ENCODE data around the gene HSPE1. TPM values are rescaled to one million over a fixed set of nuclear protein-coding genes. Genes with fewer than 3 reads are reported as not detected.
A peak's percentile ranks its signal among the peaks of the same experiment; 100 is the strongest.

HSPE1 gene
- total RNA-seq, 1 donor from 2014 or later, result 120 TPM

DNA sequence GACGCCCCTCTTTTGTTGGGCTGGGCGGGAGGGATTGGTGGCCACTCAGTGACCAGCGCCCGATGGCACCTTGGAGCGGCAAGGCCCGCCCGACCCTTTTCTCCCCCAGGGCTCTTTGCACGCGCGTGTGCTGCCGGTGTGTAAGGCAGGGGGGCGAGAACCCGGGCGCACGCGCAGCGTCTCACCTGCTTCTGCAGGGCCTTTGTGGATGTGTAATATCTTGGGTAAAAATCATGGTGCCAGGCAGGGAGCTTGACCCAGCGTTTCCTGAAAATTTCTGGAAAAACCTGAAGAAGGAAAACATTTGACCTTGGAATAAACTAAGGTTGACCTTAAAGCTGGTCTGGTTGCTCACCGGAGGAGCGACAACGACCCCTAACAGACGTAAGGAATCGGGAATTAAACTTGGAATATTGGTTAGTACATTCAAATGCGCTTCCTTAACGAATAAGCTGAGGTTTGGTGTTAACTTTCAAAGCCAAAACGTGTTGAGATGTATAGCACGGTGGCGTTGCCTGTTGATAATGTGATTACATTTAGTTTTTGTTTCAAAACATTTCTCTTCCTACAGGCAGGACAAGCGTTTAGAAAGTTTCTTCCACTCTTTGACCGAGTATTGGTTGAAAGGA lies 438 bp downstream of the HSPE1 start:
- H3K9me3 ChIP-seq (replicated peaks), result no peaks in the 10 kb centered on the region
- peaks cover 68% of the 10 kb centered on the region for H3K4me1 ChIP-seq
- TF ChIP-seq, protein P1, sequence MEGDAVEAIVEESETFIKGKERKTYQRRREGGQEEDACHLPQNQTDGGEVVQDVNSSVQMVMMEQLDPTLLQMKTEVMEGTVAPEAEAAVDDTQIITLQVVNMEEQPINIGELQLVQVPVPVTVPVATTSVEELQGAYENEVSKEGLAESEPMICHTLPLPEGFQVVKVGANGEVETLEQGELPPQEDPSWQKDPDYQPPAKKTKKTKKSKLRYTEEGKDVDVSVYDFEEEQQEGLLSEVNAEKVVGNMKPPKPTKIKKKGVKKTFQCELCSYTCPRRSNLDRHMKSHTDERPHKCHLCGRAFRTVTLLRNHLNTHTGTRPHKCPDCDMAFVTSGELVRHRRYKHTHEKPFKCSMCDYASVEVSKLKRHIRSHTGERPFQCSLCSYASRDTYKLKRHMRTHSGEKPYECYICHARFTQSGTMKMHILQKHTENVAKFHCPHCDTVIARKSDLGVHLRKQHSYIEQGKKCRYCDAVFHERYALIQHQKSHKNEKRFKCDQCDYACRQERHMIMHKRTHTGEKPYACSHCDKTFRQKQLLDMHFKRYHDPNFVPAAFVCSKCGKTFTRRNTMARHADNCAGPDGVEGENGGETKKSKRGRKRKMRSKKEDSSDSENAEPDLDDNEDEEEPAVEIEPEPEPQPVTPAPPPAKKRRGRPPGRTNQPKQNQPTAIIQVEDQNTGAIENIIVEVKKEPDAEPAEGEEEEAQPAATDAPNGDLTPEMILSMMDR (IDR thresholded peaks at IDR 0.05; ENCODE audit: borderline replicate concordance), result no peak
- H3K4me3 ChIP-seq, result peak overlapping the region; percentile 91
- no peak for DNase-seq
- intact Hi-C loops (cut with micrococcal nuclease), result no loop called here
- H3K27ac ChIP-seq (replicated peaks), result peak overlapping the region; percentile 92
- no peaks in the 10 kb centered on the region for H3K27me3 ChIP-seq (ENCODE audit: low read depth)
- H3K36me3 ChIP-seq, result peaks cover 61% of the 10 kb centered on the region

DNA sequence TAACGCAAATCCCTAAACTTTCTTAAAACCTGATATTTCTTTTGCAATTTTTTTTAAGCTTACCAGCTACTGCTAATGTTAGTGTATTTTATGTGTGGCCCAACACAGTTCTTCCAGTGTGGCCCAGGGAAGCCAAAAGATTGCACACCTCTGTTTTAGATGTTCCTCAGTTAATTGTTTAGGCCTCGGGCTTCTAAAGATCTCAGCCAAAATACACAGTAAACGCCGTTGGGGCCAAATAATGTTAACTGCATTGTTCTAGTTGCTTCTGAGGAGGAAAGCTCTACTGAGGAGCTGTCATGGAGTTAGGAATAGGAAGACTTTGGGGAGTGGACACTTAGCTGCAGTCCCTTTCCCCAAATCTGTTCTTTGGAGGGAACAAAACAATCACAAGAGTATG lies 2.0 kb downstream of the HSPE1 start:
- TF ChIP-seq, protein P1 (IDR thresholded peaks at IDR 0.05; ENCODE audit: borderline replicate concordance), result no peak
- no peak for DNase-seq
- H3K4me3 ChIP-seq, result peak overlapping the region; percentile 91
- peaks cover 45% of the 10 kb centered on the region for H3K36me3 ChIP-seq
- H3K4me1 ChIP-seq, result peaks cover 52% of the 10 kb centered on the region
- H3K9me3 ChIP-seq (replicated peaks), result no peaks in the 10 kb centered on the region
- intact Hi-C loops (cut with micrococcal nuclease), result no loop called here
- H3K27ac ChIP-seq (replicated peaks), result peak overlapping the region; percentile 92
- H3K27me3 ChIP-seq (ENCODE audit: low read depth), result no peaks in the 10 kb centered on the region

DNA sequence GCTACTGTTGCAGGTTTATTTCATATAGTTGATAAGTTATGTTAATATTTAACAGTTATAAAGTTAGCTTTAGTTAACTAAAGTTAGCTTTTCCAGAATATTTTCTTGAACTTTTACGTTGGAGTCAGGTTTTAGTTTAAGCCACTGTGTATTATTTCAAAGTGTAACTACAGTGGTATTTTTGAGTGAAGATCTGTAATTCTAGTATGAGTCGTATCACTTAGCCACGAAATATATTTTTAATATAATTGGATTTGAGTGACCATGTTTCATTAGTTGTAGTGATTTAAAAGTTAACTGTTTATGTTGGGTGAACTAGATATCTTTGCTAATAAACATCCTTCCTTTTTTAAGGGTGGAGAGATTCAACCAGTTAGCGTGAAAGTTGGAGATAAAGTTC lies 2.5 kb downstream of the HSPE1 start:
- Histone ChIP-seq H3K4me1 (peaks cover 47% of the 10 kb centered on the region), H3K9me3 (replicated peaks) (no peaks in the 10 kb centered on the region), H3K27ac (replicated peaks) (peak overlapping the region; percentile 13), H3K4me3 (peak overlapping the region; percentile 91), H3K36me3 (peaks cover 42% of the 10 kb centered on the region), H3K27me3 (ENCODE audit: low read depth) (no peaks in the 10 kb centered on the region)
- intact Hi-C loops (cut with micrococcal nuclease), result no loop called here
- no peak for DNase-seq
- TF ChIP-seq, protein P1 (IDR thresholded peaks at IDR 0.05; ENCODE audit: borderline replicate concordance), result no peak

DNA sequence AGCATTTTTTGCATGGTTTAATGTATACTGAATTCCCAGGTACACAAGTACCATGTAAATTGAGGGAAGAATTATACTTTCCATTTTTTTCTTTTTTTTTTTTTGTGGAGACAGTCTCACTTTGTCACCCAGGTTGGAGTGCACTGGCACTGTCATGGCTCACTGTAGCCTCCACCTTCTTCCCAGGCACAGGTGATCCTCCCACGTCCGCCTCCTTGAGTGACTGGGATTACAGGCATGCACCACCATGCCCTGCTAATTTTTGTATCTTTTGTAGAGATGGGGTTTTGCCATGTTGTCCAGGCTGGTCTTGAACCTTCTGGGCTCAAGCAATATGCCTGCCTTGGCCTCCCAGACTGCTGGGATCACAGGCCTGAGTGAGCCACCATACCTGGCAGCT lies 3.8 kb downstream of the HSPE1 start:
- Histone ChIP-seq H3K27me3 (ENCODE audit: low read depth) (no peaks in the 10 kb centered on the region), H3K27ac (replicated peaks) (no peak overlapping the region), H3K9me3 (replicated peaks) (no peaks in the 10 kb centered on the region), H3K4me3 (no peak overlapping the region), H3K4me1 (peaks cover 34% of the 10 kb centered on the region), H3K36me3 (peaks cover 39% of the 10 kb centered on the region)
- TF ChIP-seq, protein P1 (IDR thresholded peaks at IDR 0.05; ENCODE audit: borderline replicate concordance), result no peak
- intact Hi-C loops (cut with micrococcal nuclease), result no loop called here
- DNase-seq, result no peak

DNA sequence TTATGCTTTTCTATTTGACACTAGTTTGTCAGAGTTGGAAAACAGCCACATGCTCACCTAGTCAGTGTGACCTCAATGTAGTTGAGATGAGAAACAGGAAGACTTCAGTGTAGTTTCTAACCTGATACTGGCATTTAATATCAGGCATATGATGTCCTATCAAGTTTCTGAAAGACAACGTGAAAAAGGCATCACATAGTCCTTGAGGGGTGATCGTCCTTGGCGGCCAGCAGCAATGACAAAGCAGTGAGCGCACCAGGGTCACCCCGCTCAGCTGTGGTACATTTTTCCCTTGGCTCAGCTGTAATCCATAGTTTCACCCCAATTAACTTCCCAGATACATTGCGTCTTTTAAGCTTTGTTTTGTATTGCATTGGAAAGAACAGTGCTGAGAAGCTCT lies 4.3 kb downstream of the HSPE1 start:
- H3K27ac ChIP-seq (replicated peaks), result no peak overlapping the region
- DNase-seq, result no peak
- H3K4me3 ChIP-seq, result no peak overlapping the region
- intact Hi-C loops (cut with micrococcal nuclease), result no loop called here
- TF ChIP-seq, protein P1 (IDR thresholded peaks at IDR 0.05; ENCODE audit: borderline replicate concordance), result no peak
- no peaks in the 10 kb centered on the region for H3K9me3 ChIP-seq (replicated peaks)
- peaks cover 39% of the 10 kb centered on the region for H3K36me3 ChIP-seq
- no peaks in the 10 kb centered on the region for H3K27me3 ChIP-seq (ENCODE audit: low read depth)
- peaks cover 29% of the 10 kb centered on the region for H3K4me1 ChIP-seq
